ENCODE results near the gene KIFC3.

DNA sequence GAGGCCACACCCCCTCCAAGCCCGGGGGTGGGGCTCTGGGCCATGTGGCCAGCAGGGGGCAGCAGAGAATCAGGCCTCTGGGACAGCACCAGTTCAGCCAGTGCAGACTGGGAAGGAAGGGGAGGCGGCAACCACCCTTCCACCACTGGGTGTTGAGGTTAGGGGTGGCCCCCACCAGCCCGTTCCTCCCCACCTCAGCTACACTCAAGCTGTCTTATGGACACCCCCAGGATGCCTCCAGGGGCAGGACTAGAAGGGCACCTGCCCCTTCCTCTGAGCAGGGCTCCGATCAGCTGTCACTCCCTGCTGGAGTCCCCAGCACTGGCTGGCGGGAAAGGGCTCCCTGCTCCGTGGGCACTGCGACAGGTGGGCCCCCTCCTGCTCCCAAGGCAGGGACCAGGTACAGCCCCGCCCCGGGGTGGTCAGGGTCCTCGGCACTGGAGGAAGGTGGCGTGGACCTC, 44.9 kb downstream of the KIFC3 start:
- TF ChIP-seq, protein P1, sequence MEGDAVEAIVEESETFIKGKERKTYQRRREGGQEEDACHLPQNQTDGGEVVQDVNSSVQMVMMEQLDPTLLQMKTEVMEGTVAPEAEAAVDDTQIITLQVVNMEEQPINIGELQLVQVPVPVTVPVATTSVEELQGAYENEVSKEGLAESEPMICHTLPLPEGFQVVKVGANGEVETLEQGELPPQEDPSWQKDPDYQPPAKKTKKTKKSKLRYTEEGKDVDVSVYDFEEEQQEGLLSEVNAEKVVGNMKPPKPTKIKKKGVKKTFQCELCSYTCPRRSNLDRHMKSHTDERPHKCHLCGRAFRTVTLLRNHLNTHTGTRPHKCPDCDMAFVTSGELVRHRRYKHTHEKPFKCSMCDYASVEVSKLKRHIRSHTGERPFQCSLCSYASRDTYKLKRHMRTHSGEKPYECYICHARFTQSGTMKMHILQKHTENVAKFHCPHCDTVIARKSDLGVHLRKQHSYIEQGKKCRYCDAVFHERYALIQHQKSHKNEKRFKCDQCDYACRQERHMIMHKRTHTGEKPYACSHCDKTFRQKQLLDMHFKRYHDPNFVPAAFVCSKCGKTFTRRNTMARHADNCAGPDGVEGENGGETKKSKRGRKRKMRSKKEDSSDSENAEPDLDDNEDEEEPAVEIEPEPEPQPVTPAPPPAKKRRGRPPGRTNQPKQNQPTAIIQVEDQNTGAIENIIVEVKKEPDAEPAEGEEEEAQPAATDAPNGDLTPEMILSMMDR (IDR thresholded peaks at IDR 0.05; ENCODE audit: low read depth, low read length, poor library complexity, severe bottlenecking), result peak; percentile 94
- TF ChIP-seq EZH2phosphoT487 (IDR thresholded peaks at IDR 0.05; ENCODE audit: borderline replicate concordance, low read length), result no peak

All from DOHH2 (cell line).